DMS53 treated with DMSO at 0.1 percent for 48 hours (cell line): ENCODE results near the gene DIP2C.
"Not testable (repeated sequence)": the region's sequence is repeated elsewhere in the genome, so short reads cannot be mapped to it uniquely, and the experiment has no call there.

ENCODE experiments used
- DNase-seq: peaks from one replicate; lab custom pipeline; 2025; ENCODE audit not compliant: unreplicated experiment; lab: John Stamatoyannopoulos, UW

Gene DIP2C

DNA sequence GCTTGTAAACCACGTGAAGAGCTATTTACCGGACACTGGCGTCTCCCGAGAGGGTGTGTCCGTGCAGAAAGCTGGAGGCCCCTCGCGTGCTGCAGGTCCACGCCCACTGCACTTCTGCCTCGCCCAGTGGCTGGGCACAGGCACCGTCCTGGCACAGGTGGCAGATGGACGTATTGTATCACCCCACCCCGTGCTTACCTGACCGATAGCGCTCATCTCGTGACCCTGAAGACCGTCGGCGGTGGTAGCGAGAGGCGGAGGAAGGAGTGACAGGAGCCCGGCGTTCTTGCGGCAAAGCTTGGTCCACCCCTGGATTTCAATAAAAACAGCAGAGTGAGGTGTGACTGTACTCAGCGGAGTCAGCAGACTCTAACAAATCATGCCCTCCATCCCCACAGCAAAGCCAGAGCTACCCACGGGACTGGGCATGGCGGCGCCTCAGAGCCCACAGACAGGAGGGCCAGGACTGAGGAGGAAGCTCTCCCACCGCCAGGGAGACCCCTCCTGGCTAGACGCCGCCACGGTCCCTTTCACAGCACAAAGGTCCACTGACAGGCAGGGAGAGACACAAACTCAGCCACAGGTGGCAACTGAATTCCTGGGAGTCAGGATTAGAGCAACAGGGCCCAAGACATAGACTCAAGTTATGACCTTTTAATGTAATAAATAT is 217.1 kb downstream of the DIP2C start:
- no peak for DNase-seq

- DNase-seq, result no peak
Measured at GRCh38 chr10:470339-471003, 219.0 kb downstream of the DIP2C start.

GRCh38 chr10:469947-470338 is 219.5 kb downstream of the DIP2C start:
- DNase-seq, result no peak

DNA sequence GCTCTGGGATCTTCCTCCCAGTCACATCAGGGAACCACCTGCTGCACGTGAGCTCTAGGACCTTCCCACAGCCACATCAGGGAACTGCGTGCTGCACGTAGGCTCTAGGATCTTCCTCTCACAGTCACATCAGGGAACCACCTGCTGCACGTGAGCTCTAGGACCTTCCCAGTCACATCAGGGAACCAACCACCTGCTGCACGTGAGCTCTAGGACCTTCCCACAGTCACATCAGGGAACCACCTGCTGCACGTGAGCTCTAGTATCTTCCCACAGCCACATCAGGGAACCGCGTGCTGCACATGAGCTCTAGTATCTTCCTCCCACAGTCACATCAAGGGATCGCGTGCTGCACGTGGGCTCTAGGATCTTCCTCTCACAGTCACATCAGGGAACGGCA is 229.7 kb downstream of the DIP2C start:
- no peak for DNase-seq

DNA sequence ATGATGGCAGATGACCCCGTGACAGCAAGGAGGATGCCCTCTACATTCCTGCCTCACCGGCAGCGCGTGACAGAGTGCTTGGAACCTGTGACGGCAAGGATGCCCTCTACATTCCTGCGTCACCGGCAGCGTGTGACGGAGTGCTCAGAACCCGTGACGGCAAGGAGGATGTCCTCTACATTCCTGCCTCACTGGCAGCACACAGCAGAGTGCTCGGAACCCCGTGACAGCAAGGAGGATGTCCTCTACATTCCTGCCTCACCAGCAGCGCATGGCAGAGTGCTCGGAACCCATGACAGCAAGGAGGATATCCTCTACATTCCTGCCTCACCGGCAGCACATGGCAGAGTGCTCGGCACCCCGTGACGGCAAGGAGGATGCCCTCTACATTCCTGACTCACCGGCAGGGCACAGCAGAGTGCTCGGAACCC is 231.0 kb downstream of the DIP2C start:
- DNase-seq, result no peak

DNA sequence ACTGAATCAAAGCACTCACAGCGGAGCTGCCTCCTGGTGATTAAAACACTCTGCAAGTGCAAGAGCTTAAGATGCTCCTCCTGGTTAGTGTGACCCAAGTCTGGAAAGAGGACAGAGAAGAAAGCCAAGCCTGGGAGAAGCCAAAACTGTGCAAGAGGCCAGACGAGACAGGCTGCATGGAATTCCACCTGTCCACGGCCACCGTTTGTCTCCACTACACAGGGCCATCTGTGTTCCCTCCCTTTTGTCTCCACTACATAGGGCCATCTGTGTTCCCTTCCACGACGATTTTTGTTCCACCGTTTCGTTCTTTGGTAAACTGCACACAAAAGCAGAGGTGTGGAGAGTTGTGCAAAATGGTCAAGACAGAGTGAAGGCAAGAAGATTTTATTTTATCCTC is 233.0 kb downstream of the DIP2C start:
- DNase-seq, result no peak

DNA sequence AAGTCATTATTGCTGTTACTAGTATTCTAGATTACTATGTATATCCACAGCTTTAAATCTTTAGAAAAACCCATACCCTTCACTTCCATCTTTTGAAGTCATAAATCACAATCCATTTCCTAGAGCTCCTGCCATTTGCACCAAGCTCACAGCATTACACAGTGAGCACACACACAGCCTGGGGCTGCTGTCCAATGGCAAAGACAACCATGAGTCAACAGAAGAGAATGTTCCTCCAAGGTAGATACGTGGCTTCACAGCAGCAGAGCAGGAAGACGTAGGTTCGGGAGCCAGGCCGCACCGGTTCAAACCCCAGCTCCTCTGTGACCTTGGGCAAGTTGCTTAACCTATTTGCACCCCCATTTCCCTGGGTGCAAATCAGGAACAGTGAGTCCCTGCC is 234.6 kb downstream of the DIP2C start:
- DNase-seq, result no peak

DNA sequence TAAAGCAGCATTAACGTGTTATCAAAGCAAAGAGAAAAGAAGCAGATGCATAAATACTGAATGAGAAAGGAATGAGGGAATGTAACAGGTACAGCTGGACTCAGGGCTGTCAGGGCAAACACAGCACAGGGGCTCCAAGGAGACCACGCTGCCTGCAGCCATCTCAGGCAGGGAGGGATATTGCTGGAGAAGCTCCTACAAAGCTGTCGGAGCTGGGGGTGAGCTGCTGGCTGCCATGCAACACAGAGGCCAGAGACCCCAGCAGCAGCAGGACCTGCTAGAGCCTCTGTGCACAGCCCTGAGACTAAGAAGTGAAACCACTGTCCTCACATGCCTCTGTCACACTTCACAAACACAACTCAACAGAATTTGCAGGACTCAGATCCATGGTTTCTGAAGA is 235.8 kb downstream of the DIP2C start:
- DNase-seq, result no peak

DNA sequence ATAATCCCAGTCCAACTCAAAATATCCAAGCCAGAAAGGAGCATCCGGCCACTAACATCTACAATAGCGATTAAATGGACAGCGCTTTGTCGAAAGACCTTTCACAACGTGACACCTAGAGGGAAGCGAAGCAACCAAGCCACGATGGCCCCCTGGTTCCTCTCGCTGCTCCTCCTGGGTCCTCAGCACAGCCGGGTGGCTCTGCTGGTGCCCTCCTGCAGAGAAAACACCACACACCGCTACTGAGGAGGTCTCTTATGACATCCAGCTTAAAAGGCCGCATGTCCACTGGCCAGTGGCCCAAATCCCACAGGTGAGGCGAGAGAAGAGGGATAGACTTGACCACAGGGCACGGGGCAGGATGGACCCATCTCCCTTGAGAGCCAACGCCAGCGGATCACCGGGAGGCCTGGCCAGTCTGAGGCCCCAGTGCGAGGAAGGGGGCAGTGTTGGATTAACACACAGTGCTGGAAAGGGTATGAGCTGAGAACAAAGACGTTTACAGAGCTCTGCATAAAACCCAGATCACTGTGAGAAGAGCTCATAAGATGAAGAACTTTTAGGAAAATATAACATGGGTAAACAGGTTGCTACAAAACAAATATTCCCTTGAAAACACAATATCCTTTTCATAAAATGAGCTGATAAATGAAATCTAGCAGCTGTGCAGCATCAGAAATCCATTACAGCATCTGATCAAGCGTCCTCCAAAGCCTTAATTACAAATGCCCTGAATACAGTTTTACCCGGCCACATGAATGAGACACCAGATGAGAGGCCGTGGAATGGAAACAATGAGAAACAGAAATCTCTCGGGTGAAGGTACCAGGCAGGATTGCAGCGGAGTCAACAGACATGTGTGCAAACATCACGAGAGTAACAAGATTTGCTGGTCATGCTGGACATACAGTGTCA is 236.7 kb downstream of the DIP2C start:
- DNase-seq, result no peak

- DNase-seq, result no peak
Measured at GRCh38 chr10:451856-452255, 237.6 kb downstream of the DIP2C start.

DNA sequence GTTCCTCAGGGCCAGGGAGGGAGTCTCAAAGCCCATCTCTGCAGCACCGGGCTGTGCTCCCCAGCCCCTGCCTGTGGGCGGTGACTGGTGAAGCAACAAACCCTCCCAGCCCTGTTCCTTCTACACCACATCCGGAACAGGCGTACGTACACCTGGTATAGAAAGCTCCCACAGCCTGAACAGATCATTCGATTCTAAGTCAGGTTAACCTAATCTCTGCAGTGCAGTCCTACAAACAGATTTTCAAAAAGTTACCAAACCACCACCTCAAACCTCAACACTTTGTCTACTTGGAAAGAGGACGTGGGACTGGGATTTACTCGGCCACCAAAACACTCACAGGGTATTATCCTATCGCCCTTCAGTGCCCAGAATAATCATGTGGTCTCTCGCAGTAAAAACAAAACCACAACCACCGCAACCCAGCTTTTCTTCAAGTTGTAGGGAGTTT is 238.4 kb downstream of the DIP2C start:
- DNase-seq, result no peak

DNA sequence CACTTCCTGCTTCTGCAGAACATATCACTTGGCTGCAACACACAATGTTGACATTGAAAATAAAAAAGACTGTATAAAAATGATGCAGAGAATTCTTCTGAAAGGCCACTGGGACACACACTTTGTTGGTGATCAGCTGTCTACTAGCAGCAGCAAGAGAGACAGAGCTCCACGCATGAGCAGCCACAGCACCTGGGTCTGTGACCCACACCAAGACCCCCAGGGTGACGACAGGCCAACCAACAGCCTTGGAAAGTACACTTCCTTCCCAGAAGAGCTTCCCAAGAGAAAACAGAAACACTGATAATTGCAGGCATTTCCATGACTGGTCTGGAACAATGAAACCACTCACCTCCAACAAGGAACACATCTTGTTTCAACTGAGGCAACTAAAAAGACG is 239.0 kb downstream of the DIP2C start:
- DNase-seq, result no peak

DNA sequence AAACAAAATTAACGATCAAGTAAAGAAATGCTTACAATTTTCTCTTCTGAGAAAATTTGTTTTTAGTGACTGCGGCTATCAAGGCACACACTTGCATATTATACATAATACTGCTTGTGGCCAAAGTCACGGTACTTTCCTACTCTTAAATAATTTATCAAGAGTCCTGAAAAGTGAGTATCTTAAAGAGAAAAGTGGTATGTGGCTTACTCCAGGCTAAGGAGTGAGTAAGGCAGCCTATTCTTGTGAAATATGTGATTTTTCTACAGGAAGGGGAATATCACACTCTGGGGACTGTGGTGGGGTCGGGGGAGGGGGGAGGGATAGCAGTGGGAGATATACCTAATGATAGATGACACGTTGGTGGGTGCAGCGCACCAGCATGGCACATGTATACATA is 240.1 kb downstream of the DIP2C start:
- DNase-seq, result not testable (repeated sequence)

DNA sequence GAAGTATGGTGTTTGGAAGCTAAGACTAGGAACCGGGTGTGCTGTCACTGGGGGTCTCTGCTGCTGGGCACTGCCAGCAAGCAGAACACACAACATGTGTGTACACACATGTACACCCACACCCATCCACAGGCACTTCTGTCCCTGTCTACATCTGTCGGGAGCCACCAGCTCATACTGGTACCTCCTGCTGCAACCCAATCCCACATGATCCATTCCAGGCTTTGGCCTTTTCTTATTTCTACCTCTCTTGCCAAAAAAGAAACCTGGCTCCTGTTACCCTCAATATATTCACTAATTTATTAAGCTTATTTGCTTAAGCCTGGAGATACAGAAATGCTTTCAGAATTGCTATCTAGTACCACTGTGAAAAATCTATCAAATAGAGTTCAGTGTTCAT is 246.0 kb downstream of the DIP2C start:
- DNase-seq, result no peak

DNA sequence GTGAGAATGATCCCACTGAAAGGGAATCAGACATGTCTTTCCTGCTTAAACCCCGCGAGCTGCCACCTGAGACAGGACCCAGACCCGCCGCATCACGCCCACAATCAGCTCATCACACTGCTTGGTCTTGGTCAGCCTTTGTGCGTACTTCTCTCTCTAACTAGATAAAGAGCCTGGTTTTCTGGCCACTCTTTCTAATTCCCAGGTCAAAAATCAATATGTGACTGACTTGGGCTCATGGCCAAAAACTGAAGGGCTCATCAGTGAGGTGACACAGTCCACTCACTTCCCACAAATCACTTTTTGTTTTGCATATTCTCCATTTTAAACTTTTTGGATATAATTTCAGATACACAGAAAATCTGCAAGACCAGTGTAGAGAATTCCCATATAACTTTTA is 247.3 kb downstream of the DIP2C start:
- no peak for DNase-seq

DNA sequence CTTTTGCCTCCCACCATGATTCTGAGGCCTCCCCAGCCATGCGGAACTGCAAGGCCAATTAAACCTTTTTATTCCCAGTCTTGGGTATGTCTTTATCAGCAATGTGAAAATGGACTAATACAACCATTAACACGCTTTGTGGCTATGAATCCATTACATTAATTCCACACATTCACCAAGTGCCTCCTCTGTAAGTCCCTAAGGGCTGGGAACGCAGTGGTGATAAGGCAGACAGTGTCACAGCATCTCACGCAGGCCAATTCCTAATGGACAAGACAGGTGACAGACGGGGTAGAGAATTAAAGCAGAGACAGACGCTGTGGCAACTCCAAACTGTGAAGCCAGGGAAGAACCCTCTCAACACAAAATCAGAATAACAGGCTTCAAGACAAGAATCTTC is 247.8 kb downstream of the DIP2C start:
- no peak for DNase-seq

- DNase-seq, result no peak
Measured at GRCh38 chr10:440127-440526, 249.3 kb downstream of the DIP2C start.

- no peak for DNase-seq
Measured at GRCh38 chr10:437698-438490, 251.6 kb downstream of the DIP2C start.

DNA sequence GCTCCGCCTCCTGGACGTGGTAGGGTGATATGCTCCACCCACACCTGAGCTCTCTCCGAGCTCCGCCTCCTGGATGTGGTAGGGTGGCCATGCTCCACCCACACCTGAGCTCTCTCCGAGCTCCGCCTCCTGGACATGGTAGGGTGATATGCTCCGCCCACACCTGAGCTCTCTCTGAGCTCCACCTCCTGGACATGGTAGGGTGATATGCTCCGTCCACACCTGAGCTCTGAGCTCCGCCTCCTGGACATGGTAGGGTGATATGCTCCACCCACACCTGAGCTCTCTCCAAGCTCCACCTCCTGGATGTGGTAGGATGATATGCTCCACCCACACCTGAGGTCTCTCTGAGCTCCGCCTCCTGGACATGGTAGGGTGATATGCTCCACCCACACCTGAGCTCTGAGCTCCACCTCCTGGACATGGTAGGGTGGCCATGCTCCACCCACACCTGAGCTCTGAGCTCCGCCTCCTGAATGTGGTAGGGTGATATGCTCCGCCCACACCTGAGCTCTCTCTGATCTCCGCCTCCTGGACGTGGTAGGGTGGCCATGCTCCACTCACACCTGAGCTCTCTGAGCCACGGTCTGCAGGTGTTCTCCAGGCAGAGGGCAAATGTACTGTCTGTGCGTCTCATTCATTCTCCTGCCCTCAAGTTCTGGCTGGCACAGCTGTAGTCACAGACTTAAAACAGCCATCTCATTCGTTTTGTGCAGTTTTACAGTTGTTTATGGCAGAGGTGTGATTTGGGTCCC is 252.4 kb downstream of the DIP2C start:
- DNase-seq, result no peak

- DNase-seq, result no peak
Measured at GRCh38 chr10:436013-436697, 253.3 kb downstream of the DIP2C start.
